Mucosa of rectum (tissue), 2 donors: ENCODE data around the gene CBL.
A peak's percentile ranks its signal among the peaks of the same experiment; 100 is the strongest.
"Not testable (repeated sequence)": the region's sequence is repeated elsewhere in the genome, so short reads cannot be mapped to it uniquely, and the experiment has no call there.

Experiments used
- H3K27ac ChIP-seq, 2 donors: one replicate each; pipeline ENCODE4 v1.7.0; 2013; ENCODE audit warnings: inconsistent platforms in 2 of 2, low read depth in 2 of 2, low read length in 2 of 2
- H3K27me3 ChIP-seq, 2 donors: one replicate each; pipeline ENCODE4 v1.7.0; 2013; ENCODE audit warnings: low read length in 2 of 2; ENCODE audit not compliant: control insufficient read depth in 2 of 2, insufficient read depth in 2 of 2
- H3K36me3 ChIP-seq, 2 donors: one replicate each; pipeline ENCODE4 v1.7.0; 2013; ENCODE audit warnings: low read length in 2 of 2; ENCODE audit not compliant: control insufficient read depth in 2 of 2, insufficient read depth in 2 of 2
- H3K4me1 ChIP-seq, 2 donors: one replicate each; pipeline ENCODE4 v1.7.0; 2013; ENCODE audit warnings: low read length in 2 of 2, mild to moderate bottlenecking in 1 of 2; ENCODE audit not compliant: control insufficient read depth in 2 of 2, insufficient read depth in 2 of 2
- H3K4me3 ChIP-seq, 2 donors: one replicate each; pipeline ENCODE4 v1.7.0; 2013; ENCODE audit warnings: low read length in 2 of 2
- H3K9ac ChIP-seq, 2 donors: one replicate each; pipeline ENCODE4 v1.7.0; 2013; ENCODE audit warnings: low read length in 2 of 2, low read depth in 1 of 2, mild to moderate bottlenecking in 1 of 2
- H3K9me3 ChIP-seq, 2 donors: one replicate each; pipeline ENCODE4 v1.7.0; 2013; ENCODE audit warnings: low read length in 2 of 2; ENCODE audit not compliant: control insufficient read depth in 2 of 2
- donor health status: healthy.
- donor health status: Normal muscosa, but diverticular disease.

The CBL gene

GRCh38 chr11:119205574-119206510 is at the start of gene CBL:
TSS of gene CBL (plus strand) at chr11:119206339. CDS start at chr11:119206418, 79 bp downstream.
- no peaks in the 10 kb centered on the region for H3K27me3 ChIP-seq
- no peaks in the 10 kb centered on the region for H3K9me3 ChIP-seq
- H3K27ac ChIP-seq = peak within 1 kb of the TSS; percentile 89 to 94
- peak within 1 kb of the TSS; percentile 76 to 90 for H3K4me3 ChIP-seq
- peaks cover 9 to 10% of the 10 kb centered on the region in 2 donors for H3K4me1 ChIP-seq
- H3K36me3 ChIP-seq = no peaks in the 10 kb centered on the region
- peak within 1 kb of the TSS; percentile 78 to 88 for H3K9ac ChIP-seq

- H3K9me3 ChIP-seq = no peaks in the 10 kb centered on the region
Observed at GRCh38 chr11:119156496-119156895, 49.6 kb upstream of the CBL start.

GRCh38 chr11:119157063-119157462 is 49.1 kb upstream of the CBL start:
- H3K27me3 ChIP-seq = peaks cover 8 to 10% of the 10 kb centered on the region in 2 donors
- no peaks in the 10 kb centered on the region for H3K4me1 ChIP-seq
- no peak overlapping the region for H3K4me3 ChIP-seq
- no peak overlapping the region for H3K9ac ChIP-seq
- H3K36me3 ChIP-seq = no peaks in the 10 kb centered on the region
- no peaks in the 10 kb centered on the region for H3K9me3 ChIP-seq
- no peak overlapping the region for H3K27ac ChIP-seq

More at GRCh38 chr11:119156496-119156895, 49.6 kb upstream of the CBL start:
- Histone ChIP-seq H3K4me1 (no peaks in the 10 kb centered on the region), H3K27me3 (peaks cover 11 to 13% of the 10 kb centered on the region in 2 donors), H3K4me3 (no peak overlapping the region), H3K27ac (no peak overlapping the region), H3K9ac (no peak overlapping the region), H3K36me3 (no peaks in the 10 kb centered on the region)

- Histone ChIP-seq H3K9ac (no peak overlapping the region), H3K27me3 (peaks cover 3 to 8% of the 10 kb centered on the region in 2 donors), H3K4me3 (no peak overlapping the region), H3K36me3 (no peaks in the 10 kb centered on the region), H3K4me1 (no peaks in the 10 kb centered on the region), H3K27ac (no peak overlapping the region), H3K9me3 (no peaks in the 10 kb centered on the region)
Observed at GRCh38 chr11:119158467-119158866, 47.7 kb upstream of the CBL start.

- H3K27ac ChIP-seq = no peak overlapping the region
- no peak overlapping the region for H3K4me3 ChIP-seq
- H3K27me3 ChIP-seq = no peaks in the 10 kb centered on the region
- no peak overlapping the region for H3K9ac ChIP-seq
- H3K36me3 ChIP-seq = no peaks in the 10 kb centered on the region
- no peaks in the 10 kb centered on the region for H3K9me3 ChIP-seq
- H3K4me1 ChIP-seq = no peaks in the 10 kb centered on the region
Observed at GRCh38 chr11:119160151-119160550, 46.0 kb upstream of the CBL start.

- H3K9ac ChIP-seq = no peak overlapping the region
- H3K27ac ChIP-seq = no peak overlapping the region
- H3K4me1 ChIP-seq = no peaks in the 10 kb centered on the region
- H3K27me3 ChIP-seq = no peaks in the 10 kb centered on the region
- H3K9me3 ChIP-seq = no peaks in the 10 kb centered on the region
- H3K36me3 ChIP-seq = no peaks in the 10 kb centered on the region
- no peak overlapping the region for H3K4me3 ChIP-seq
Observed at GRCh38 chr11:119161871-119162270, 44.3 kb upstream of the CBL start.

GRCh38 chr11:119166368-119167076 is 39.6 kb upstream of the CBL start:
- H3K9ac ChIP-seq = no peak overlapping the region
- H3K27me3 ChIP-seq = no peaks in the 10 kb centered on the region
- no peak overlapping the region for H3K27ac ChIP-seq
- H3K9me3 ChIP-seq = no peaks in the 10 kb centered on the region
- no peak overlapping the region for H3K4me3 ChIP-seq
- peaks cover 9 to 11% of the 10 kb centered on the region in 2 donors for H3K4me1 ChIP-seq
- H3K36me3 ChIP-seq = no peaks in the 10 kb centered on the region

- H3K4me1 ChIP-seq = peaks cover 9 to 11% of the 10 kb centered on the region in 2 donors
- not testable (repeated sequence) for H3K4me3 ChIP-seq, H3K9ac ChIP-seq, H3K27me3 ChIP-seq, H3K36me3 ChIP-seq, H3K27ac ChIP-seq, H3K9me3 ChIP-seq
Observed at GRCh38 chr11:119167077-119167458, 39.1 kb upstream of the CBL start.

- H3K4me1 ChIP-seq = peaks cover 9 to 11% of the 10 kb centered on the region in 2 donors
- peak overlapping the region in 1 of 2 donors; percentile 86 for H3K9ac ChIP-seq
- H3K27ac ChIP-seq = peak overlapping the region; percentile 83 to 86
- H3K4me3 ChIP-seq = peak overlapping the region; percentile 84 to 86
- no peaks in the 10 kb centered on the region for H3K36me3 ChIP-seq
- H3K27me3 ChIP-seq = no peaks in the 10 kb centered on the region
- H3K9me3 ChIP-seq = no peaks in the 10 kb centered on the region
Observed at GRCh38 chr11:119167933-119168332, 38.2 kb upstream of the CBL start.
